Sigmoid colon (tissue), 7 donors: ENCODE results near the gene SLC25A19. TPM values are rescaled to one million over a fixed set of nuclear protein-coding genes. Genes with fewer than 3 reads are reported as not detected.

ENCODE experiments used
- DNase-seq: peaks from one replicate; pipeline ENCODE4 v3.0.0-alpha.2; 2019
- H3K27ac ChIP-seq, 4 donors: fragments of 200-600 bp; sonication (generic); one replicate each; pipeline ENCODE4 v1.5.1; 2016 to 2019; ENCODE audit warnings: mild to moderate bottlenecking in 1 of 4
- H3K27me3 ChIP-seq, 3 donors: fragments of 200-600 bp; sonication (generic); one replicate each; pipeline ENCODE4 v1.5.1; 2019; ENCODE audit warnings: mild to moderate bottlenecking in 1 of 3
- H3K36me3 ChIP-seq, 4 donors: fragments of 200-600 bp; sonication (generic); one replicate each; pipeline ENCODE4 v1.5.1; 2016 to 2019
- H3K4me1 ChIP-seq, 4 donors: fragments of 200-600 bp; sonication (generic); one replicate each; pipeline ENCODE4 v1.5.1; 2017 to 2019
- H3K4me3 ChIP-seq, 4 donors: fragments of 200-600 bp; sonication (generic); one replicate each; pipeline ENCODE4 v1.5.1; 2017 to 2019; ENCODE audit warnings: mild to moderate bottlenecking in 2 of 4, moderate library complexity in 1 of 4
- H3K9me3 ChIP-seq, 4 donors: fragments of 200-600 bp in 3 of 4; sonication (generic) in 3 of 4; one replicate each; pipeline versions ENCODE4 v1.5.1 to v1.6.1; 2013 to 2019
- CTCF ChIP-seq, 4 experiments: fragments of 450-650 bp in 3 of 4; fragments of 200-600 bp in 1 of 4; IDR thresholded peaks; one replicate each; pipeline ENCODE4 v1.5.1; 2016 to 2019; ENCODE audit warnings: antibody characterized with exemption in 4 of 4, mild to moderate bottlenecking in 3 of 4, moderate library complexity in 2 of 4
- EP300 ChIP-seq, 4 donors: sonication (generic); formaldehyde crosslinking; IDR thresholded peaks; one replicate each; pipeline ENCODE4 v1.6.1; 2017; ENCODE audit warnings: antibody characterized with exemption in 4 of 4
- POLR2A ChIP-seq, 2 donors: fragments of 450-650 bp; IDR thresholded peaks; one replicate each; pipeline ENCODE4 v1.6.1; 2016; ENCODE audit warnings: antibody characterized with exemption in 2 of 2, mild to moderate bottlenecking in 2 of 2, moderate library complexity in 2 of 2
- POLR2AphosphoS5 ChIP-seq, 4 donors: sonication (generic); formaldehyde crosslinking; IDR thresholded peaks; one replicate each; pipeline ENCODE4 v1.6.1; 2017; ENCODE audit warnings: antibody characterized with exemption in 4 of 4
- WGBS, 2 donors: extraction: QIAGEN DNeasy Blood & Tissue Kit; methylation state at CpG; one replicate each; pipeline ENCODE4 v1.1.7; 2013; 5-methylcytosine and 5-hydroxymethylcytosine counted together
- intact Hi-C: fragments of 100-400 bp; cut with DNase I; formaldehyde crosslinking; loops from one replicate; pipeline ENCODE4 v1.15.1; 2023
- polyA plus RNA-seq, 3 donors: library from polyadenylated mRNA; stranded (reverse); fragments of 200-250 nt; gene quantifications; one replicate each; pipeline ENCODE4 v1.2.3, GENCODE V29; 2013
- total RNA-seq, 4 donors: library from RNA; depleted of rRNA; stranded (reverse); fragments of >200 nt; gene quantifications; one replicate each; pipeline ENCODE4 v1.1.0, GENCODE V29; 2016
- donor health status: healthy with polysubstance abuse.
- donor health status: Bipolar disorder and iron deficiency.
- donor health status: healthy.

SLC25A19 gene
- total and polyA plus RNA-seq, 7 donors, result 5.4 to 20.1 (median 13.8) TPM

- Histone ChIP-seq H3K4me1 (peaks cover 0 to 7% (median 1%) of the 10 kb centered on the region in 4 donors), H3K27me3 (no peaks in the 10 kb centered on the region), H3K4me3 (no peak overlapping the region), H3K36me3 (peaks cover 0 to 17% (median 5%) of the 10 kb centered on the region in 4 donors), H3K27ac (no peak overlapping the region), H3K9me3 (no peaks in the 10 kb centered on the region)
- intact Hi-C loops, result loop anchor here (5.0 kb wide), 1 partner anchor 41 kb away; no protein-coding TSS in a partner anchor
- 72 to 77% methylated on average over 6 of the region's 6 CpGs for WGBS, 2 donors
- TF ChIP-seq EP300 (IDR thresholded peaks at IDR 0.05), result no peak
- TF ChIP-seq POLR2A (IDR thresholded peaks at IDR 0.05), result no peak
- TF ChIP-seq POLR2AphosphoS5 (IDR thresholded peaks at IDR 0.05), result no peak
- TF ChIP-seq CTCF (IDR thresholded peaks at IDR 0.05), result no peak
- no peak for DNase-seq
These were observed 42.4 kb upstream of the SLC25A19 start for GRCh38 chr17:75331671-75332070.

GRCh38 chr17:75327757-75328156 lies 38.5 kb upstream of the SLC25A19 start:
- intact Hi-C loops, result no loop called here
- no peak overlapping the region for H3K27ac ChIP-seq
- H3K4me1 ChIP-seq, result peaks cover 0 to 28% (median 18%) of the 10 kb centered on the region in 4 donors
- peaks cover 0 to 28% (median 12%) of the 10 kb centered on the region in 4 donors for H3K36me3 ChIP-seq
- H3K9me3 ChIP-seq, result no peaks in the 10 kb centered on the region
- H3K4me3 ChIP-seq, result no peak overlapping the region
- WGBS, 2 donors, result 82 to 83% methylated on average over 2 of the region's 2 CpGs
- DNase-seq, result no peak
- no peaks in the 10 kb centered on the region for H3K27me3 ChIP-seq
- no peak for TF ChIP-seq POLR2AphosphoS5 (IDR thresholded peaks at IDR 0.05)
- no peak for TF ChIP-seq POLR2A (IDR thresholded peaks at IDR 0.05)
- no peak for TF ChIP-seq EP300 (IDR thresholded peaks at IDR 0.05)
- TF ChIP-seq CTCF (IDR thresholded peaks at IDR 0.05), result no peak

- Histone ChIP-seq H3K27ac (peak overlapping the region in 2 of 4 donors; percentile 19 to 47), H3K4me1 (peaks cover 0 to 31% (median 18%) of the 10 kb centered on the region in 4 donors), H3K36me3 (peaks cover 0 to 33% (median 14%) of the 10 kb centered on the region in 4 donors), H3K4me3 (no peak overlapping the region), H3K27me3 (no peaks in the 10 kb centered on the region), H3K9me3 (no peaks in the 10 kb centered on the region)
- DNase-seq, result no peak
- intact Hi-C loops, result no loop called here
- WGBS, 2 donors, result 60 to 86% methylated on average over 5 of the region's 5 CpGs
- TF ChIP-seq POLR2AphosphoS5 (IDR thresholded peaks at IDR 0.05) (no peak), POLR2A (IDR thresholded peaks at IDR 0.05) (no peak), EP300 (IDR thresholded peaks at IDR 0.05) (no peak), CTCF (IDR thresholded peaks at IDR 0.05) (no peak)
These were observed 37.1 kb upstream of the SLC25A19 start for GRCh38 chr17:75326226-75326848.

- no peak overlapping the region for H3K4me3 ChIP-seq
- no peak for DNase-seq
- H3K36me3 ChIP-seq, result peaks cover 0 to 34% (median 13%) of the 10 kb centered on the region in 4 donors
- H3K4me1 ChIP-seq, result peaks cover 0 to 31% (median 19%) of the 10 kb centered on the region in 4 donors
- H3K27me3 ChIP-seq, result no peaks in the 10 kb centered on the region
- H3K27ac ChIP-seq, result peak overlapping the region in 3 of 4 donors; percentile 19 to 47 (median 47)
- 51 to 83% methylated on average over 7 of the region's 7 CpGs for WGBS, 2 donors
- no peak for TF ChIP-seq POLR2A (IDR thresholded peaks at IDR 0.05)
- no peak for TF ChIP-seq CTCF (IDR thresholded peaks at IDR 0.05)
- TF ChIP-seq EP300 (IDR thresholded peaks at IDR 0.05), result no peak
- intact Hi-C loops, result no loop called here
- H3K9me3 ChIP-seq, result no peaks in the 10 kb centered on the region
These were observed 36.6 kb upstream of the SLC25A19 start for GRCh38 chr17:75325827-75326225.
